CD14-positive monocyte (primary cell): ENCODE measurements around the gene RNF13. TPM values are rescaled to one million over a fixed set of nuclear protein-coding genes. Genes with fewer than 3 reads are reported as not detected.

Source experiments
- DNase-seq, 3 donors: peaks; one replicate each; pipeline ENCODE4 v3.0.0-alpha.2; 2011 to 2022
- H2AFZ ChIP-seq: 2 replicates; pipeline ENCODE4 v1.6.0; 2012; ENCODE audit warnings: mild to moderate bottlenecking, low read depth, low read length, inconsistent platforms; ENCODE audit not compliant: insufficient read depth, poor library complexity, severe bottlenecking
- H3K27ac ChIP-seq, 2 donors: 1 replicate in 1 of 2; 2 replicates in 1 of 2; pipeline ENCODE4 v1.5.1; 2012 to 2013; ENCODE audit warnings: low read length in 2 of 2, control low read depth in 1 of 2, inconsistent platforms in 1 of 2, low read depth in 1 of 2, mild to moderate bottlenecking in 1 of 2
- H3K27me3 ChIP-seq, 2 donors: one replicate each; pipeline versions ENCODE4 v1.6.0 to v1.6.1; 2011 to 2013; ENCODE audit warnings: low read length in 2 of 2; ENCODE audit not compliant: control insufficient read depth in 2 of 2, insufficient read depth in 2 of 2
- H3K36me3 ChIP-seq, 2 donors: replicated peaks in 1 of 2; 1 replicate in 1 of 2; 2 replicates in 1 of 2; pipeline versions ENCODE4 v1.5.1 to v1.6.1; 2012 to 2013; ENCODE audit warnings: low read length in 2 of 2, control low read depth in 1 of 2, inconsistent platforms in 1 of 2, mild to moderate bottlenecking in 1 of 2; ENCODE audit not compliant: insufficient read depth in 2 of 2, control insufficient read depth in 1 of 2
- H3K4me1 ChIP-seq, 2 donors: 1 replicate in 1 of 2; 2 replicates in 1 of 2; pipeline versions ENCODE4 v1.5.1 to v1.6.1; 2012 to 2013; ENCODE audit warnings: low read length in 2 of 2, control low read depth in 1 of 2, inconsistent platforms in 1 of 2, mild to moderate bottlenecking in 1 of 2, moderate library complexity in 1 of 2; ENCODE audit not compliant: insufficient read depth in 2 of 2, control insufficient read depth in 1 of 2
- H3K4me2 ChIP-seq: replicated peaks from 2 replicates; pipeline ENCODE3; 2012; ENCODE audit warnings: low read length, moderate library complexity, mild to moderate bottlenecking; ENCODE audit not compliant: poor library complexity, severe bottlenecking; ENCODE audit errors: extremely low read depth
- H3K4me3 ChIP-seq, 3 experiments: fragments of 200-600 bp in 1 of 3; sonication (generic) in 1 of 3; replicated peaks in 1 of 3; 1 replicate in 2 of 3; 2 replicates in 1 of 3; pipeline ENCODE4 v1.5.1; 2011 to 2013; ENCODE audit warnings: low read length in 3 of 3, mild to moderate bottlenecking in 3 of 3, control low read depth in 2 of 3, low read depth in 2 of 3, inconsistent platforms in 1 of 3, moderate library complexity in 1 of 3
- H3K79me2 ChIP-seq: 2 replicates; pipeline ENCODE4 v1.6.0; 2012; ENCODE audit warnings: mild to moderate bottlenecking, control low read depth, inconsistent platforms, low read length, moderate library complexity; ENCODE audit not compliant: insufficient read depth
- H3K9ac ChIP-seq: 2 replicates; pipeline ENCODE4 v1.6.0; 2017; ENCODE audit warnings: low read length, mild to moderate bottlenecking; ENCODE audit not compliant: insufficient read depth, poor library complexity, severe bottlenecking
- H3K9me3 ChIP-seq, 2 donors: replicated peaks in 1 of 2; 1 replicate in 1 of 2; 2 replicates in 1 of 2; pipeline versions ENCODE4 v1.5.1 to v1.6.1; 2012 to 2013; ENCODE audit warnings: low read length in 2 of 2, control low read depth in 1 of 2; ENCODE audit not compliant: control insufficient read depth in 1 of 2, insufficient read depth in 1 of 2
- H4K20me1 ChIP-seq: 2 replicates; pipeline ENCODE4 v1.6.0; 2012; ENCODE audit warnings: mild to moderate bottlenecking, low read length, control low read depth, moderate library complexity; ENCODE audit not compliant: insufficient read depth
- H3K27ac Mint-ChIP-seq, 7 donors: one replicate each; pipeline ENCODE4 v1.8.0; 2020; ENCODE audit warnings: mild to moderate bottlenecking in 7 of 7, mixed read lengths in 7 of 7, moderate library complexity in 6 of 7, inconsistent platforms in 2 of 7
- H3K27me3 Mint-ChIP-seq, 3 donors: one replicate each; pipeline ENCODE4 v1.8.0; 2021 to 2022; ENCODE audit warnings: low read depth in 3 of 3, mild to moderate bottlenecking in 3 of 3, mixed read lengths in 3 of 3, moderate library complexity in 3 of 3, inconsistent platforms in 1 of 3
- H3K36me3 Mint-ChIP-seq, 2 donors: one replicate each; pipeline ENCODE4 v1.8.0; 2020; ENCODE audit warnings: mixed read lengths in 2 of 2, inconsistent platforms in 1 of 2, mild to moderate bottlenecking in 1 of 2
- H3K4me1 Mint-ChIP-seq: one replicate; pipeline ENCODE4 v1.8.0; 2020; ENCODE audit warnings: mild to moderate bottlenecking, mixed read lengths
- H3K4me3 Mint-ChIP-seq, 2 donors: one replicate each; pipeline ENCODE4 v1.8.0; 2020; ENCODE audit warnings: mild to moderate bottlenecking in 2 of 2, mixed read lengths in 2 of 2, moderate library complexity in 1 of 2
- H3K9me3 Mint-ChIP-seq, 7 donors: one replicate each; pipeline ENCODE4 v1.8.0; 2020 to 2022; ENCODE audit warnings: mixed read lengths in 7 of 7, mild to moderate bottlenecking in 6 of 7, moderate library complexity in 6 of 7, inconsistent platforms in 2 of 7
- CTCF ChIP-seq: fragments of 200-600 bp; IDR thresholded peaks from one replicate; pipeline ENCODE4 v1.8.0; 2022; ENCODE audit warnings: antibody characterized with exemption, mild to moderate bottlenecking
- WGBS: methylation state at CpG from one replicate; pipeline ENCODE4 v1.1.5; 2013; ENCODE audit warnings: missing lambda C conversion rate; ENCODE audit not compliant: insufficient coverage; 5-methylcytosine and 5-hydroxymethylcytosine counted together
- intact Hi-C, 2 donors: fragments of 100-400 bp; cut with micrococcal nuclease; formaldehyde crosslinking; loops; one replicate each; pipeline versions ENCODE4 v1.15.0 to v1.15.1; 2023
- polyA plus RNA-seq, 3 donors: library from polyadenylated mRNA; depleted of rRNA in 1 of 3; unstranded in 2 of 3; stranded (reverse) in 1 of 3; fragments of 300-500 nt in 2 of 3; fragments of >200 nt in 1 of 3; fragmentation: Illumina TruSeq in 2 of 3; gene quantifications; 1 replicate in 2 of 3; 2 replicates in 1 of 3; pipeline ENCODE4 v1.2.3, GENCODE V29; 2012 to 2021

The RNF13 gene
- polyA plus RNA-seq, 3 donors: 95.4 to 481 (median 462) TPM

GRCh38 chr3:149843502-149843901 is 30.5 kb downstream of the RNF13 start:
- DNase-seq: no peak
- Histone ChIP-seq H3K9ac (no peak overlapping the region), H3K4me3 (no peak overlapping the region), H4K20me1 (peaks cover 81% of the 10 kb centered on the region), H3K9me3 (peaks cover 11 to 12% of the 10 kb centered on the region in 2 donors), H3K4me1 (peaks cover 2 to 11% of the 10 kb centered on the region in 2 donors), H3K4me2 (no peak overlapping the region), H3K27me3 (no peaks in the 10 kb centered on the region), H2AFZ (no peak overlapping the region), H3K36me3 (peaks cover 21 to 22% of the 10 kb centered on the region in 2 donors), H3K79me2 (peaks cover 88% of the 10 kb centered on the region), H3K27ac (peak overlapping the region in 1 of 2 donors; percentile 7)
- H3K36me3 Mint-ChIP-seq: peaks cover 32 to 38% of the 10 kb centered on the region in 2 donors
- no peak for TF ChIP-seq CTCF
- peak overlapping the region in 2 of 7 donors; percentile 24 to 27 for H3K27ac Mint-ChIP-seq
- H3K4me1 Mint-ChIP-seq: peaks cover 33% of the 10 kb centered on the region
- peaks cover 10 to 24% (median 15%) of the 10 kb centered on the region in 7 donors for H3K9me3 Mint-ChIP-seq
- H3K4me3 Mint-ChIP-seq: no peak overlapping the region
- intact Hi-C loops: no loop called here
- H3K27me3 Mint-ChIP-seq: no peaks in the 10 kb centered on the region
- WGBS: 100% methylated on average over 1 of the region's 2 CpGs

- no peak for DNase-seq
- WGBS: 100% methylated on average over 1 of the region's 2 CpGs
- no peak for TF ChIP-seq CTCF
- Histone ChIP-seq H4K20me1 (peaks cover 86% of the 10 kb centered on the region), H3K27me3 (no peaks in the 10 kb centered on the region), H3K36me3 (peaks cover 21 to 27% of the 10 kb centered on the region in 2 donors), H3K27ac (peak overlapping the region in 1 of 2 donors; percentile 7), H2AFZ (no peak overlapping the region), H3K9me3 (peaks cover 11% of the 10 kb centered on the region in 2 donors), H3K9ac (no peak overlapping the region), H3K4me1 (peaks cover 7 to 16% of the 10 kb centered on the region in 2 donors), H3K79me2 (peaks cover 93% of the 10 kb centered on the region), H3K4me3 (no peak overlapping the region), H3K4me2 (no peak overlapping the region)
- H3K4me3 Mint-ChIP-seq: no peak overlapping the region
- H3K4me1 Mint-ChIP-seq: peaks cover 37% of the 10 kb centered on the region
- H3K27me3 Mint-ChIP-seq: no peaks in the 10 kb centered on the region
- peaks cover 9 to 24% (median 15%) of the 10 kb centered on the region in 7 donors for H3K9me3 Mint-ChIP-seq
- intact Hi-C loops: no loop called here
- no peak overlapping the region for H3K27ac Mint-ChIP-seq
- H3K36me3 Mint-ChIP-seq: peaks cover 35 to 40% of the 10 kb centered on the region in 2 donors
Observed at GRCh38 chr3:149844091-149844490, 31.1 kb downstream of the RNF13 start.
